PC-3 (cell line): Measurements from ENCODE around the gene LTF. TPM values are rescaled to one million over a fixed set of nuclear protein-coding genes. Genes with fewer than 3 reads are reported as not detected.
A peak's percentile ranks its signal among the peaks of the same experiment; 100 is the strongest.

Source experiments
- ATAC-seq: fragments of 200-7000 bp; cut with Tn5 transposase; 2 replicates; pipeline ENCODE4 v1.9.1; 2020; ENCODE audit warnings: mild to moderate bottlenecking, moderate library complexity
- Bru-seq: library from RNA; stranded (reverse); fragments of 400-500 nt; gene quantifications from one replicate; lab custom pipeline; 2021; lab: Mats Ljungman, UMichigan
- BruChase-seq, 2 experiments: library from RNA; stranded (reverse); fragments of 400-500 nt; gene quantifications; one replicate each; lab custom pipeline; 2021; lab: Mats Ljungman, UMichigan
- BruUV-seq: library from RNA; stranded (reverse); fragments of 400-500 nt; replicated peaks from 2 replicates; lab custom pipeline; 2021; lab: Mats Ljungman, UMichigan
- CTCF ChIA-PET: fragments of 300-600 bp; sonication (Branson Sonifier 250); formaldehyde crosslinking; loops from one replicate; lab custom pipeline; 2022; ENCODE audit warnings: antibody characterized with exemption; lab: Charles Lee
- POLR2A ChIA-PET: fragments of 300-600 bp; sonication (Branson Sonifier 250); formaldehyde crosslinking; loops from one replicate; lab custom pipeline; 2022; ENCODE audit warnings: antibody characterized with exemption; ENCODE audit not compliant: unreplicated experiment; lab: Charles Lee
- DNase-seq: peaks from one replicate; pipeline ENCODE4 v3.0.0-alpha.2; 2015
- H2AFZ ChIP-seq: fragments of 300-600 bp; sonication (generic); 2 replicates; pipeline ENCODE4 v1.6.0; 2016; ENCODE audit warnings: antibody characterized with exemption, low read length
- H3F3A ChIP-seq: fragments of 300-600 bp; sonication (generic); one replicate; pipeline ENCODE4 v1.6.0; 2017; ENCODE audit warnings: antibody characterized with exemption, low read length, control low read depth, mild to moderate bottlenecking; ENCODE audit not compliant: unreplicated experiment
- H3K27ac ChIP-seq: fragments of 300-600 bp; sonication (generic); 2 replicates; pipeline ENCODE4 v1.5.1; 2016; ENCODE audit warnings: mild to moderate bottlenecking, low read length
- H3K27me3 ChIP-seq: fragments of 300-600 bp; sonication (generic); 2 replicates; pipeline ENCODE4 v1.6.1; 2016; ENCODE audit warnings: low read length, mixed read lengths
- H3K36me3 ChIP-seq: fragments of 300-600 bp; sonication (generic); 2 replicates; pipeline ENCODE4 v1.6.1; 2016; ENCODE audit warnings: low read depth, mixed run types, low read length, mixed read lengths
- H3K4me1 ChIP-seq: fragments of 300-600 bp; sonication (generic); 2 replicates; pipeline ENCODE4 v1.5.1; 2016; ENCODE audit warnings: low read length; ENCODE audit not compliant: insufficient read depth
- H3K4me2 ChIP-seq: fragments of 300-600 bp; sonication (generic); 2 replicates; pipeline ENCODE4 v1.6.0; 2016; ENCODE audit warnings: low read length
- H3K4me3 ChIP-seq: fragments of 300-600 bp; sonication (generic); 2 replicates; pipeline ENCODE4 v1.5.1; 2016; ENCODE audit warnings: mild to moderate bottlenecking, low read length, mixed read lengths
- H3K79me2 ChIP-seq: fragments of 300-600 bp; sonication (generic); 2 replicates; pipeline ENCODE4 v1.6.1; 2017; ENCODE audit warnings: low read length, mixed read lengths
- H3K9ac ChIP-seq: fragments of 300-600 bp; sonication (generic); 2 replicates; pipeline ENCODE4 v1.6.0; 2016; ENCODE audit warnings: mild to moderate bottlenecking, low read length
- H3K9me2 ChIP-seq: fragments of 300-600 bp; sonication (generic); replicated peaks from 2 replicates; pipeline ENCODE4 v1.6.1; 2016; ENCODE audit warnings: mixed run types, low read length, mixed read lengths
- H3K9me3 ChIP-seq: fragments of 300-600 bp; sonication (generic); 2 replicates; pipeline ENCODE4 v1.6.1; 2016; ENCODE audit warnings: low read length, mixed read lengths
- H4K20me1 ChIP-seq: fragments of 300-600 bp; sonication (generic); 2 replicates; pipeline ENCODE4 v1.6.1; 2016; ENCODE audit warnings: low read length, mixed read lengths
- EZH2 ChIP-seq: fragments of 300-600 bp; sonication (generic); IDR thresholded peaks from one replicate; pipeline ENCODE4 v1.6.1; 2017; ENCODE audit warnings: antibody characterized with exemption, mild to moderate bottlenecking, low read length; ENCODE audit not compliant: unreplicated experiment
- EZH2phosphoT487 ChIP-seq: fragments of 300-600 bp; sonication (generic); IDR thresholded peaks from 2 replicates; pipeline ENCODE4 v1.6.1; 2018; ENCODE audit warnings: mild to moderate bottlenecking, antibody characterized with exemption, low read length, borderline replicate concordance
- intact Hi-C: fragments of 100-400 bp; cut with micrococcal nuclease; formaldehyde crosslinking; loops from 2 replicates; pipeline ENCODE4 v1.9.0; 2023
- long read RNA-seq: library from polyadenylated mRNA; unstranded; transcript quantifications from one replicate; pipeline ENCODE4 v2.0.0, GENCODE V29; 2021; ENCODE audit not compliant: unreplicated experiment
- total RNA-seq: library from RNA; depleted of rRNA; stranded (reverse); fragments of >200 nt; gene quantifications from 2 replicates; pipeline ENCODE4 v1.2.3, GENCODE V29; 2014; rRNA removed
- TF ChIP-seq, protein P1 (sequence below): fragments of 300-600 bp; sonication (generic); conservative IDR thresholded peaks from 2 replicates; pipeline ENCODE4 v1.5.1; 2017; ENCODE audit warnings: antibody characterized with exemption, low read depth, mild to moderate bottlenecking, low read length

Gene LTF
- not detected in 2 replicates for total RNA-seq
- percentile 12 among the genes with signal in this experiment for Bru-seq, nascent RNA
- BruChase-seq, experiment 1, labeled RNA remaining after a 6-hour chase = percentile 9 among the genes with signal in this experiment
- BruChase-seq, experiment 2, labeled RNA remaining after a 2-hour chase = percentile 12 among the genes with signal in this experiment
- long read RNA-seq = 0 reads

DNA sequence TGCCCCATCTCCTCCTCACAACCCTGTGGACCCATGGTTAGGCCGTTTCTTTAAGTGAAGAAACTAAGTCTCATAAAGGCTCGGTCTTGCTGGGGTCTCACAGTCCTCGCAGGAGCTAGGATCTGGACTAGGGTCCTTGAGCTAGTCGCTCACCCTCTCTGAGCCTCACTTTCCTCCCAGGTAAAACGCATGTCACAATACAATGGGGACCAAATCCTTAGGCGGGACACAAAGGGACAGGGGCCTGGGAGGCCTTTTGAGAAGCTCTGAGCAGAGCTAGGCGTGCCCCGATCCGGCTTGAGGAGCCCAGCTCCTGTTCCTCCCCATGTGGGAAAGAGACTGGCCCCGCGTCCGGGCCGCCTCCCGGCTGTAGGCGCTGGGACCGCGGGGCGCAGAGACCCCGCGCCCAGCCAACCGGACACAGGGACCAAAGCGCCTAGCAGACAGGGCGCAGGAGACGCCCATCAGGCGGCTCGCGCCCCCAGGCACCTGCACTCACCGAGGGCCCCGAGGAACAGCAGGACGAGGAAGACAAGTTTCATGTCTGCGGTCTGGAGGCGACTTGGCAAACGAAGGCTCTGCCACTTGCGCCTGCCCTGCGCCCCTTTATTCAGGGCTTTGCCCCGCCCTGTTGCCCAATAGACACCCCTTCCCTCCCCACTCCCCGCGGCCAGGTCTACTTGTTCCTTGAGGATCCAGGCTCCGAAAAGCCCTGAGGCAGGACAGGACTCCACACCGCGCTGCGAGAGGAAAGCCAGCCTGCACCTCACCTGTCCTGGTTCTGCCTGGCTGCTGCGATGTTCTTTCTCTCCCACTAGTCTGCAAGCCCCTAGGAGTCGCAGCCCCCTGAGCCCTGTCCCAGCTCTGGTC, at the start of gene LTF:
LTF (minus strand) TSS at position 580 of the 870 bp plus-strand sequence; CDS start at position 542, 38 bp downstream.
- ATAC-seq = no peak
- H3K79me2 ChIP-seq = no peaks in the 10 kb centered on the region
- H3K36me3 ChIP-seq = no peaks in the 10 kb centered on the region
- H3K9ac ChIP-seq = no peak within 1 kb of the TSS
- ChIA-PET POLR2A (no interaction called here), CTCF (no interaction called here)
- no peak within 1 kb of the TSS for H3K27ac ChIP-seq
- H3K9me2 ChIP-seq = no peaks in the 10 kb centered on the region
- H3K4me1 ChIP-seq = peaks cover 6% of the 10 kb centered on the region; the same call in 1 of the 2 replicates
- no peak within 1 kb of the TSS for H2AFZ ChIP-seq
- TF ChIP-seq EZH2 = no peak
- no peak for TF ChIP-seq EZH2phosphoT487
- TF ChIP-seq, protein P1, sequence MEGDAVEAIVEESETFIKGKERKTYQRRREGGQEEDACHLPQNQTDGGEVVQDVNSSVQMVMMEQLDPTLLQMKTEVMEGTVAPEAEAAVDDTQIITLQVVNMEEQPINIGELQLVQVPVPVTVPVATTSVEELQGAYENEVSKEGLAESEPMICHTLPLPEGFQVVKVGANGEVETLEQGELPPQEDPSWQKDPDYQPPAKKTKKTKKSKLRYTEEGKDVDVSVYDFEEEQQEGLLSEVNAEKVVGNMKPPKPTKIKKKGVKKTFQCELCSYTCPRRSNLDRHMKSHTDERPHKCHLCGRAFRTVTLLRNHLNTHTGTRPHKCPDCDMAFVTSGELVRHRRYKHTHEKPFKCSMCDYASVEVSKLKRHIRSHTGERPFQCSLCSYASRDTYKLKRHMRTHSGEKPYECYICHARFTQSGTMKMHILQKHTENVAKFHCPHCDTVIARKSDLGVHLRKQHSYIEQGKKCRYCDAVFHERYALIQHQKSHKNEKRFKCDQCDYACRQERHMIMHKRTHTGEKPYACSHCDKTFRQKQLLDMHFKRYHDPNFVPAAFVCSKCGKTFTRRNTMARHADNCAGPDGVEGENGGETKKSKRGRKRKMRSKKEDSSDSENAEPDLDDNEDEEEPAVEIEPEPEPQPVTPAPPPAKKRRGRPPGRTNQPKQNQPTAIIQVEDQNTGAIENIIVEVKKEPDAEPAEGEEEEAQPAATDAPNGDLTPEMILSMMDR = no peak
- H4K20me1 ChIP-seq = no peaks in the 10 kb centered on the region
- no peak within 1 kb of the TSS for H3K4me2 ChIP-seq
- H3K4me3 ChIP-seq = no peak within 1 kb of the TSS
- BruUV-seq = no TSS peak
- no peaks in the 10 kb centered on the region for H3K27me3 ChIP-seq
- intact Hi-C loops = no loop called here
- H3K9me3 ChIP-seq = no peaks in the 10 kb centered on the region
- no peak for DNase-seq
- no peaks in the 10 kb centered on the region for H3F3A ChIP-seq

DNA sequence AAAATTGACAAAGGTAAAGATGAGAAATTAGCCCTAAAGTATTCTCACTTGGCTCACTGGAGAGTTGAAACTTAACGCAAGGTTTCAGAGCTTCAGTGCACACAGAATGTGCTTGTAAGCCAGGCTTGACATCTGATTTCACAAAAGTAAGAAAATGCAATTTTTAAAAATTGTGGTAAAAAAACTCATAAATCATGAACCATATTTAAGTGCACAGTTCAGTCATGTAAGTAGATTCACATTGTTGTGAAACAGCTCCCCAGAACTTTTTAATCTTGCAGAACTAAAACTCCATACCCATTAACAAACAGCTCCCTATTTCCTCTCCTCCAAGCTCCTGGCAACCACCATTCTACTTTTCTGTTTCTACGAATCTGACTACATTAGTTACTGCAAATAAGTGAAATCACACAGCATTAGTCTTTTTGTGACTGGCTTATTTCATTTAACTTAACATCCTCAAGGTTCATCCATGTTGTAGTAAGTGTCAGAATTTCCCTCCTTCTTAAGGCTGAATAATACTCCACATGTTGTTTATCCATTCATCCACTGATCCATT, 47.6 kb upstream of the LTF start:
- no peak overlapping the region for H3K4me3 ChIP-seq
- peaks cover 6% of the 10 kb centered on the region for H3F3A ChIP-seq
- no peak overlapping the region for H3K4me2 ChIP-seq
- 0 out of 2 replicates have a peak overlapping the region, but pooled peaks have one; percentile 21 for H2AFZ ChIP-seq
- no peaks in the 10 kb centered on the region for H3K9me2 ChIP-seq
- intact Hi-C loops = no loop called here
- no peaks in the 10 kb centered on the region for H3K79me2 ChIP-seq
- DNase-seq (no peak), ATAC-seq (no peak)
- TF ChIP-seq EZH2 = no peak
- TF ChIP-seq, protein P1 = no peak
- TF ChIP-seq EZH2phosphoT487 = no peak
- H3K4me1 ChIP-seq = peaks cover 14% of the 10 kb centered on the region
- H3K36me3 ChIP-seq = no peaks in the 10 kb centered on the region
- POLR2A ChIA-PET = no interaction called here
- H3K27me3 ChIP-seq = no peaks in the 10 kb centered on the region
- CTCF ChIA-PET = interaction anchor here (0.6 kb wide), 1 partner anchor 46 kb away, joined by 8 read pairs; no protein-coding TSS in a partner anchor
- H3K9ac ChIP-seq = no peak overlapping the region
- BruUV-seq = no TSS peak
- H3K27ac ChIP-seq = no peak overlapping the region
- H3K9me3 ChIP-seq = no peaks in the 10 kb centered on the region
- H4K20me1 ChIP-seq = no peaks in the 10 kb centered on the region
